ENCODE measurements around the gene EXOC1L.

GRCh38 chr4:55880652-55881280, 61.2 kb downstream of the EXOC1L start:
- TF ChIP-seq SP1 (IDR thresholded peaks at IDR 0.05) (no peak), NFRKB (IDR thresholded peaks at IDR 0.05) (no peak), ARNT (IDR thresholded peaks at IDR 0.05) (no peak), L3MBTL2 (conservative IDR thresholded peaks at IDR 0.05) (no peak), LEF1 (IDR thresholded peaks at IDR 0.05; ENCODE audit: borderline replicate concordance) (no peak), BHLHE40 (IDR thresholded peaks at IDR 0.05; ENCODE audit: borderline replicate concordance) (no peak), FOXM1 (IDR thresholded peaks at IDR 0.05; ENCODE audit: borderline replicate concordance) (no peak), HDGF (IDR thresholded peaks at IDR 0.05; ENCODE audit: borderline replicate concordance) (no peak)

Measured in HEK293T (cell line).